ENCODE results near the gene RNF40. TPM values are rescaled to one million over a fixed set of nuclear protein-coding genes. Genes with fewer than 3 reads are reported as not detected.

Gene RNF40
- 44.8 and 54.7 TPM in 2 replicates for total RNA-seq

GRCh38 chr16:30761928-30762902, at the start of gene RNF40, which contains the start of gene CFAP119:
Gene RNF40 (plus strand): TSS chr16:30762322. CDS start chr16:30762546, 224 bp downstream.
Gene CFAP119 (minus strand): TSS chr16:30762062. CDS start chr16:30761748, 314 bp downstream.

GRCh38 chr16:30747799-30748633, 14.1 kb upstream of the RNF40 start, which contains the start of gene PHKG2:
Gene PHKG2 (plus strand): TSS chr16:30748425. CDS start chr16:30748821, 396 bp downstream.

DNA sequence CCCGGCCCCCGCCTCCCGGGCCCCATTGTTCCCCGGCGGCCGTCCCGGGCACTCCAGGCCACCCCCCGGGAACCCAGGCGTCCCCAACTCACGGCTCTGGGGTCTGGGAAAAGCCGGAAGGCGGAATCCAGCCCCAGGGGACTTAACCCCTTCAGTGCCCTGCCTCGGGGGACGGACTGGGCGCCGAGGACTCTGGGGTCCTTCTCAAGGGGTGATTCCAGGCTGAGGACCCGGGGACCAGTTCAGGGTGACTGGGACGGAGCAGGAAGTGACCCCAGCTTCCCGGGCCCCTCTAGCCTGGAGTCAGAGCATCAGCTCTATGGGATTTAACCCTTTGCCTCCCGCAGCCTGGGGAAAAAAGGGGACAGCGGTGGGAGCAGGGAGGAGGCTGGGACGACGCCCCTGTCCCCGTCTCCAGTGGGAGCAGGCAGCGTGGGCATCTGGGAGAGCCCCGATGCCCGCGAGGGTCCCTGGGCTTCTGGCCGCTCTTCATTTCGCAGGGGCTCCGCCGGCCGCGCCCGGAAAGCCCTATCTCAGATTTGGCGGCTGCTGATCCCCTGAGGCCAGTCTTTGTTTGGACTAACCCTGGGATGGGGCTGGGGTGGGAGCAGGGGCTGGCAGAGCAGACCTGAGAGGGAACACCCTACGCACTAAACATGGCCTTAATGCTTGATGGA, 25.0 kb downstream of the RNF40 start, which contains the start of gene ZNF629:
Gene ZNF629 (minus strand): TSS at position 270 of the 677 bp plus-strand sequence. CDS start 2,723 bp downstream, outside the sequence.

Other genes starting within 250 kb of the RNF40 start
- gene ZNF768, start 235.8 kb upstream of the RNF40 start, total RNA-seq, result 30.6 and 33.6 TPM in 2 replicates
- 9.9 and 11.9 TPM in 2 replicates for gene ZNF747, start 227.5 kb upstream of the RNF40 start, total RNA-seq
- gene ZNF764, start 203.9 kb upstream of the RNF40 start, total RNA-seq, result 9.0 and 9.4 TPM in 2 replicates
- 9.9 and 11.5 TPM in 2 replicates for gene ZNF688, start 190.6 kb upstream of the RNF40 start, total RNA-seq
- gene ZNF785, start 176.6 kb upstream of the RNF40 start, total RNA-seq, result 4.8 and 6.6 TPM in 2 replicates
- gene ZNF689, start 151.9 kb upstream of the RNF40 start, total RNA-seq, result 5.6 and 7.4 TPM in 2 replicates
- gene PRR14, start 111.4 kb upstream of the RNF40 start, total RNA-seq, result 9.7 and 12.0 TPM in 2 replicates
- 19.7 and 25.6 TPM in 2 replicates for gene FBRS, start 103.9 kb upstream of the RNF40 start, total RNA-seq
- 8.6 and 14.6 TPM in 2 replicates for gene SRCAP, start 63.2 kb upstream of the RNF40 start, total RNA-seq
- gene PHKG2, start 13.9 kb upstream of the RNF40 start, total RNA-seq, result 17.5 and 24.9 TPM in 2 replicates
- 0.60 and 5.8 TPM in 2 replicates for gene CFAP119, start 260 bp upstream of the RNF40 start, total RNA-seq
- 13.4 and 15.9 TPM in 2 replicates for gene ZNF629, start 24.9 kb downstream of the RNF40 start, total RNA-seq
- 65.5 and 67.8 TPM in 2 replicates for gene BCL7C, start 131.8 kb downstream of the RNF40 start, total RNA-seq
- gene CTF1, start 134.3 kb downstream of the RNF40 start, total RNA-seq, result 2.9 and 5.2 TPM in 2 replicates
- gene FBXL19, start 161.2 kb downstream of the RNF40 start, total RNA-seq, result 14.0 and 16.7 TPM in 2 replicates
- gene ORAI3, start 186.7 kb downstream of the RNF40 start, total RNA-seq, result 85.8 and 98.9 TPM in 2 replicates
- 3.3 and 4.0 TPM in 2 replicates for gene SETD1A, start 195.4 kb downstream of the RNF40 start, total RNA-seq
- 11.6 and 14.7 TPM in 2 replicates for gene HSD3B7, start 222.9 kb downstream of the RNF40 start, total RNA-seq
- under 0.01 and 0.94 TPM in 2 replicates for gene STX1B, start 248.3 kb downstream of the RNF40 start, total RNA-seq

All from pericardium fibroblast (primary cell).